HepG2 (cell line): ENCODE measurements around the gene MIDN. TPM values are rescaled to one million over a fixed set of nuclear protein-coding genes. Genes with fewer than 3 reads are reported as not detected.

ENCODE experiments used
- ESRRA ChIP-seq: sonication (generic); formaldehyde crosslinking; IDR thresholded peaks from 2 replicates; pipeline ENCODE4 v1.5.1; 2020; ENCODE audit warnings: mild to moderate bottlenecking, low read depth, missing genetic modification reagents
- ETV6 ChIP-seq: sonication (generic); formaldehyde crosslinking; conservative IDR thresholded peaks from 2 replicates; pipeline ENCODE4 v1.4.0; 2020; ENCODE audit warnings: missing genetic modification reagents
- HMGA1 ChIP-seq: sonication (generic); formaldehyde crosslinking; conservative IDR thresholded peaks from 2 replicates; pipeline ENCODE4 v1.4.0; 2020; ENCODE audit warnings: missing genetic modification reagents
- IRF9 ChIP-seq: sonication (generic); formaldehyde crosslinking; IDR thresholded peaks from 2 replicates; pipeline ENCODE4 v1.8.0; 2022; ENCODE audit warnings: missing genetic modification reagents, mild to moderate bottlenecking, borderline replicate concordance
- ISL2 ChIP-seq: sonication (generic); formaldehyde crosslinking; IDR thresholded peaks from 2 replicates; pipeline ENCODE4 v1.5.0; 2020; ENCODE audit warnings: missing genetic modification reagents
- RARA ChIP-seq: IDR thresholded peaks from 2 replicates; pipeline ENCODE4 v1.6.1; 2016; ENCODE audit warnings: missing genetic modification reagents, missing compliant biosample characterization
- TBX2 ChIP-seq: sonication (generic); formaldehyde crosslinking; IDR thresholded peaks from 2 replicates; pipeline ENCODE4 v1.5.0; 2020; ENCODE audit warnings: missing genetic modification reagents, mild to moderate bottlenecking, borderline replicate concordance
- ZNF121 ChIP-seq: sonication (generic); formaldehyde crosslinking; IDR thresholded peaks from 2 replicates; pipeline ENCODE4 v1.5.0; 2020; ENCODE audit warnings: mild to moderate bottlenecking, missing genetic modification reagents
- ZNF335 ChIP-seq: sonication (generic); formaldehyde crosslinking; IDR thresholded peaks from 2 replicates; pipeline ENCODE4 v1.4.0; 2020; ENCODE audit warnings: missing genetic modification reagents
- ZNF572 ChIP-seq: sonication (generic); formaldehyde crosslinking; IDR thresholded peaks from 2 replicates; pipeline ENCODE4 v1.5.1; 2020; ENCODE audit warnings: mild to moderate bottlenecking, missing genetic modification reagents
- ZNF580 ChIP-seq: IDR thresholded peaks from 2 replicates; pipeline ENCODE4 v1.6.1; 2016; ENCODE audit warnings: low read depth, borderline replicate concordance
- polyA plus RNA-seq, 8 experiments: library from polyadenylated mRNA; depleted of rRNA in 3 of 8; stranded (reverse) in 7 of 8; unstranded in 1 of 8; fragments of >200 nt; fragmentation: Illumina TruSeq in 4 of 8; extraction: Trizol in 4 of 8; gene quantifications; 2 replicates each; pipeline versions ENCODE4 v1.2.1 to v1.2.3, GENCODE V29; 2011 to 2016; ENCODE audit warnings: low read depth in 4 of 8, missing spikeins in 1 of 8, mixed read lengths in 1 of 8; ENCODE audit not compliant: insufficient read depth in 1 of 8
- total RNA-seq, 5 experiments: library from RNA; depleted of rRNA; stranded (reverse); fragments of >200 nt; fragmentation: Illumina TruSeq; extraction: Trizol; gene quantifications; 2 replicates each; pipeline ENCODE4 v1.2.3, GENCODE V29; 2016; ENCODE audit warnings: low read depth in 1 of 5
- TF ChIP-seq, protein P1 (sequence below): sonication (generic); formaldehyde crosslinking; IDR thresholded peaks from 2 replicates; pipeline ENCODE4 v1.4.0; 2020; ENCODE audit warnings: missing genetic modification reagents
- TF ChIP-seq, protein P2 (sequence below): sonication (generic); formaldehyde crosslinking; IDR thresholded peaks from 2 replicates; pipeline ENCODE4 v1.9.0; 2021; ENCODE audit warnings: mild to moderate bottlenecking, missing genetic modification reagents
- TF ChIP-seq, protein P3 (sequence below): sonication (generic); formaldehyde crosslinking; IDR thresholded peaks from 2 replicates; pipeline ENCODE4 v1.5.0; 2020; ENCODE audit warnings: mild to moderate bottlenecking, missing genetic modification reagents
- TF ChIP-seq, protein P4 (sequence below): sonication (generic); formaldehyde crosslinking; IDR thresholded peaks from 2 replicates; pipeline ENCODE4 v1.4.0; 2020; ENCODE audit warnings: mild to moderate bottlenecking, missing genetic modification reagents, borderline replicate concordance

MIDN gene
- total and polyA plus RNA-seq, 2 of the 13 experiments (the other 11 are each of a cell fraction or from before 2014, with no cell fraction given) = 8.4 to 18.0 TPM

- TF ChIP-seq ETV6 = no peak
- TF ChIP-seq ESRRA (CRISPR knock-in tag) = peak; percentile 34; the same call in 1 of the 2 replicates
- TF ChIP-seq ZNF121 (CRISPR knock-in tag) = peak; percentile 39
- TF ChIP-seq TBX2 (CRISPR knock-in tag) = peak; percentile 67; the same call in 1 of the 2 replicates
- TF ChIP-seq RARA (CRISPR knock-in tag) = peak; percentile 48; the same call in 1 of the 2 replicates
- no peak for TF ChIP-seq HMGA1 (CRISPR knock-in tag)
- TF ChIP-seq ISL2 (CRISPR knock-in tag) = 0 out of 2 replicates have a peak, but pooled peaks have one; percentile 21
- TF ChIP-seq, protein P1, sequence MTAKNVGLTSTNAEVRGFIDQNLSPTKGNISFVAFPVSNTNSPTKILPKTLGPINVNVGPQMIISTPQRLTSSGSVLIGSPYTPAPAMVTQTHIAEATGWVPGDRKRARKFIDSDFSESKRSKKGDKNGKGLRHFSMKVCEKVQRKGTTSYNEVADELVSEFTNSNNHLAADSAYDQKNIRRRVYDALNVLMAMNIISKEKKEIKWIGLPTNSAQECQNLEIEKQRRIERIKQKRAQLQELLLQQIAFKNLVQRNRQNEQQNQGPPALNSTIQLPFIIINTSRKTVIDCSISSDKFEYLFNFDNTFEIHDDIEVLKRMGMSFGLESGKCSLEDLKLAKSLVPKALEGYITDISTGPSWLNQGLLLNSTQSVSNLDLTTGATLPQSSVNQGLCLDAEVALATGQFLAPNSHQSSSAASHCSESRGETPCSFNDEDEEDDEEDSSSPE (CRISPR knock-in tag) = peak; percentile 26; the same call in 1 of the 2 replicates
- TF ChIP-seq, protein P2, sequence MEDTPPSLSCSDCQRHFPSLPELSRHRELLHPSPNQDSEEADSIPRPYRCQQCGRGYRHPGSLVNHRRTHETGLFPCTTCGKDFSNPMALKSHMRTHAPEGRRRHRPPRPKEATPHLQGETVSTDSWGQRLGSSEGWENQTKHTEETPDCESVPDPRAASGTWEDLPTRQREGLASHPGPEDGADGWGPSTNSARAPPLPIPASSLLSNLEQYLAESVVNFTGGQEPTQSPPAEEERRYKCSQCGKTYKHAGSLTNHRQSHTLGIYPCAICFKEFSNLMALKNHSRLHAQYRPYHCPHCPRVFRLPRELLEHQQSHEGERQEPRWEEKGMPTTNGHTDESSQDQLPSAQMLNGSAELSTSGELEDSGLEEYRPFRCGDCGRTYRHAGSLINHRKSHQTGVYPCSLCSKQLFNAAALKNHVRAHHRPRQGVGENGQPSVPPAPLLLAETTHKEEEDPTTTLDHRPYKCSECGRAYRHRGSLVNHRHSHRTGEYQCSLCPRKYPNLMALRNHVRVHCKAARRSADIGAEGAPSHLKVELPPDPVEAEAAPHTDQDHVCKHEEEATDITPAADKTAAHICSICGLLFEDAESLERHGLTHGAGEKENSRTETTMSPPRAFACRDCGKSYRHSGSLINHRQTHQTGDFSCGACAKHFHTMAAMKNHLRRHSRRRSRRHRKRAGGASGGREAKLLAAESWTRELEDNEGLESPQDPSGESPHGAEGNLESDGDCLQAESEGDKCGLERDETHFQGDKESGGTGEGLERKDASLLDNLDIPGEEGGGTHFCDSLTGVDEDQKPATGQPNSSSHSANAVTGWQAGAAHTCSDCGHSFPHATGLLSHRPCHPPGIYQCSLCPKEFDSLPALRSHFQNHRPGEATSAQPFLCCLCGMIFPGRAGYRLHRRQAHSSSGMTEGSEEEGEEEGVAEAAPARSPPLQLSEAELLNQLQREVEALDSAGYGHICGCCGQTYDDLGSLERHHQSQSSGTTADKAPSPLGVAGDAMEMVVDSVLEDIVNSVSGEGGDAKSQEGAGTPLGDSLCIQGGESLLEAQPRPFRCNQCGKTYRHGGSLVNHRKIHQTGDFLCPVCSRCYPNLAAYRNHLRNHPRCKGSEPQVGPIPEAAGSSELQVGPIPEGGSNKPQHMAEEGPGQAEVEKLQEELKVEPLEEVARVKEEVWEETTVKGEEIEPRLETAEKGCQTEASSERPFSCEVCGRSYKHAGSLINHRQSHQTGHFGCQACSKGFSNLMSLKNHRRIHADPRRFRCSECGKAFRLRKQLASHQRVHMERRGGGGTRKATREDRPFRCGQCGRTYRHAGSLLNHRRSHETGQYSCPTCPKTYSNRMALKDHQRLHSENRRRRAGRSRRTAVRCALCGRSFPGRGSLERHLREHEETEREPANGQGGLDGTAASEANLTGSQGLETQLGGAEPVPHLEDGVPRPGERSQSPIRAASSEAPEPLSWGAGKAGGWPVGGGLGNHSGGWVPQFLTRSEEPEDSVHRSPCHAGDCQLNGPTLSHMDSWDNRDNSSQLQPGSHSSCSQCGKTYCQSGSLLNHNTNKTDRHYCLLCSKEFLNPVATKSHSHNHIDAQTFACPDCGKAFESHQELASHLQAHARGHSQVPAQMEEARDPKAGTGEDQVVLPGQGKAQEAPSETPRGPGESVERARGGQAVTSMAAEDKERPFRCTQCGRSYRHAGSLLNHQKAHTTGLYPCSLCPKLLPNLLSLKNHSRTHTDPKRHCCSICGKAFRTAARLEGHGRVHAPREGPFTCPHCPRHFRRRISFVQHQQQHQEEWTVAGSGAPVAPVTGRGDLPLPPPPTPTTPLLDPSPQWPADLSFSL (CRISPR knock-in tag) = no peak
- peak; percentile 86 for TF ChIP-seq ZNF335 (CRISPR knock-in tag)
- TF ChIP-seq ZNF580 (CRISPR knock-in tag) = 0 out of 2 replicates have a peak, but pooled peaks have one; percentile 43
- TF ChIP-seq, protein P3, sequence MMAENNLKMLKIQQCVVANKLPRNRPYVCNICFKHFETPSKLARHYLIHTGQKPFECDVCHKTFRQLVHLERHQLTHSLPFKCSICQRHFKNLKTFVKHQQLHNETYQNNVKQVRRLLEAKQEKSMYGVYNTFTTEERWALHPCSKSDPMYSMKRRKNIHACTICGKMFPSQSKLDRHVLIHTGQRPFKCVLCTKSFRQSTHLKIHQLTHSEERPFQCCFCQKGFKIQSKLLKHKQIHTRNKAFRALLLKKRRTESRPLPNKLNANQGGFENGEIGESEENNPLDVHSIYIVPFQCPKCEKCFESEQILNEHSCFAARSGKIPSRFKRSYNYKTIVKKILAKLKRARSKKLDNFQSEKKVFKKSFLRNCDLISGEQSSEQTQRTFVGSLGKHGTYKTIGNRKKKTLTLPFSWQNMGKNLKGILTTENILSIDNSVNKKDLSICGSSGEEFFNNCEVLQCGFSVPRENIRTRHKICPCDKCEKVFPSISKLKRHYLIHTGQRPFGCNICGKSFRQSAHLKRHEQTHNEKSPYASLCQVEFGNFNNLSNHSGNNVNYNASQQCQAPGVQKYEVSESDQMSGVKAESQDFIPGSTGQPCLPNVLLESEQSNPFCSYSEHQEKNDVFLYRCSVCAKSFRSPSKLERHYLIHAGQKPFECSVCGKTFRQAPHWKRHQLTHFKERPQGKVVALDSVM (CRISPR knock-in tag) = peak; percentile 53; the same call in 1 of the 2 replicates
- TF ChIP-seq, protein P4, sequence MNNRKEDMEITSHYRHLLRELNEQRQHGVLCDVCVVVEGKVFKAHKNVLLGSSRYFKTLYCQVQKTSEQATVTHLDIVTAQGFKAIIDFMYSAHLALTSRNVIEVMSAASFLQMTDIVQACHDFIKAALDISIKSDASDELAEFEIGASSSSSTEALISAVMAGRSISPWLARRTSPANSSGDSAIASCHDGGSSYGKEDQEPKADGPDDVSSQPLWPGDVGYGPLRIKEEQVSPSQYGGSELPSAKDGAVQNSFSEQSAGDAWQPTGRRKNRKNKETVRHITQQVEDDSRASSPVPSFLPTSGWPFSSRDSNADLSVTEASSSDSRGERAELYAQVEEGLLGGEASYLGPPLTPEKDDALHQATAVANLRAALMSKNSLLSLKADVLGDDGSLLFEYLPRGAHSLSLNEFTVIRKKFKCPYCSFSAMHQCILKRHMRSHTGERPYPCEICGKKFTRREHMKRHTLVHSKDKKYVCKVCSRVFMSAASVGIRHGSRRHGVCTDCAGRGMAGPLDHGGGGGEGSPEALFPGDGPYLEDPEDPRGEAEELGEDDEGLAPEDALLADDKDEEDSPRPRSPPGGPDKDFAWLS (CRISPR knock-in tag) = 0 out of 2 replicates have a peak, but pooled peaks have one; percentile 70
- TF ChIP-seq ZNF572 = peak; percentile 49; the same call in 1 of the 2 replicates
- 0 out of 2 replicates have a peak, but pooled peaks have one; percentile 56 for TF ChIP-seq IRF9
These were observed 56.0 kb downstream of the MIDN start (continued) for GRCh38 chr19:1304197-1304924.
